Activated T-helper 2 cell treated with anti-CD3 and anti-CD28 coated beads, Interferon-gamma antibody, Interleukin-2, Interleukin-4, amounts not matched to agents 10 μg/mL and 5 μg/mL and 100 μg/mL, durations not matched to agents 14 hours and 24 hours and 36 hours (primary cell): Measurements from ENCODE around the gene ARFGAP2. TPM values are rescaled to one million over a fixed set of nuclear protein-coding genes. Genes with fewer than 3 reads are reported as not detected.
"Not testable (repeated sequence)": the region's sequence is repeated elsewhere in the genome, so short reads cannot be mapped to it uniquely, and the experiment has no call there.

Experiments
- DNase-seq: peaks from one replicate; pipeline ENCODE4 v3.0.0; 2021; ENCODE audit warnings: low spot score
- H3K27ac Mint-ChIP-seq: one replicate; pipeline ENCODE4 v1.8.0; 2021; ENCODE audit warnings: mixed read lengths
- H3K27me3 Mint-ChIP-seq: one replicate; pipeline ENCODE4 v1.8.0; 2021; ENCODE audit warnings: low read depth, mixed read lengths
- H3K36me3 Mint-ChIP-seq: one replicate; pipeline ENCODE4 v1.8.0; 2021; ENCODE audit warnings: low read depth, mixed read lengths
- H3K4me1 Mint-ChIP-seq: one replicate; pipeline ENCODE4 v1.8.0; 2021; ENCODE audit warnings: low read depth, mixed read lengths
- H3K4me3 Mint-ChIP-seq: one replicate; pipeline ENCODE4 v1.8.0; 2021; ENCODE audit warnings: low read depth, mild to moderate bottlenecking, moderate library complexity, mixed read lengths
- H3K9me3 Mint-ChIP-seq: one replicate; pipeline ENCODE4 v1.8.0; 2021; ENCODE audit warnings: mixed read lengths
- intact Hi-C: fragments of 100-400 bp; cut with micrococcal nuclease; formaldehyde crosslinking; loops from one replicate; pipeline ENCODE4 v1.15.1; 2023
- total RNA-seq: library from RNA; stranded (reverse); gene quantifications from 2 replicates; pipeline ENCODE4 v1.2.3, GENCODE V29; 2022

Gene ARFGAP2
- total RNA-seq, 1 donor from 2014 or later = 98.6 TPM

- H3K9me3 Mint-ChIP-seq = no peaks in the 10 kb centered on the region
- no peaks in the 10 kb centered on the region for H3K36me3 Mint-ChIP-seq
- no peaks in the 10 kb centered on the region for H3K27me3 Mint-ChIP-seq
- no peaks in the 10 kb centered on the region for H3K4me1 Mint-ChIP-seq
- no peak for DNase-seq
- intact Hi-C loops = no loop called here
- no peak overlapping the region for H3K27ac Mint-ChIP-seq
- H3K4me3 Mint-ChIP-seq = no peak overlapping the region
Measured at GRCh38 chr11:47127213-47127612, 49.5 kb downstream of the ARFGAP2 start.

- Mint-ChIP-seq H3K36me3 (no peaks in the 10 kb centered on the region), H3K9me3 (no peaks in the 10 kb centered on the region), H3K27ac (no peak overlapping the region), H3K4me1 (no peaks in the 10 kb centered on the region), H3K4me3 (no peak overlapping the region), H3K27me3 (no peaks in the 10 kb centered on the region)
- no peak for DNase-seq
- intact Hi-C loops = no loop called here
Measured at GRCh38 chr11:47125083-47125482, 51.6 kb downstream of the ARFGAP2 start.

- Mint-ChIP-seq H3K4me3 (no peak overlapping the region), H3K36me3 (no peaks in the 10 kb centered on the region), H3K27me3 (no peaks in the 10 kb centered on the region), H3K9me3 (no peaks in the 10 kb centered on the region), H3K27ac (no peak overlapping the region), H3K4me1 (no peaks in the 10 kb centered on the region)
- intact Hi-C loops = no loop called here
- no peak for DNase-seq
Measured at GRCh38 chr11:47124675-47125074, 52.0 kb downstream of the ARFGAP2 start.

- Mint-ChIP-seq H3K4me3 (no peak overlapping the region), H3K36me3 (no peaks in the 10 kb centered on the region), H3K27ac (no peak overlapping the region), H3K9me3 (no peaks in the 10 kb centered on the region), H3K4me1 (no peaks in the 10 kb centered on the region), H3K27me3 (no peaks in the 10 kb centered on the region)
- DNase-seq = no peak
- intact Hi-C loops = no loop called here
Measured at GRCh38 chr11:47123094-47123493, 53.6 kb downstream of the ARFGAP2 start.

- Mint-ChIP-seq H3K4me3 (no peak overlapping the region), H3K36me3 (no peaks in the 10 kb centered on the region), H3K27ac (no peak overlapping the region), H3K4me1 (no peaks in the 10 kb centered on the region), H3K27me3 (no peaks in the 10 kb centered on the region), H3K9me3 (no peaks in the 10 kb centered on the region)
- no peak for DNase-seq
- intact Hi-C loops = no loop called here
Measured at GRCh38 chr11:47121731-47122130, 54.9 kb downstream of the ARFGAP2 start.

- Mint-ChIP-seq H3K4me1 (no peaks in the 10 kb centered on the region), H3K36me3 (no peaks in the 10 kb centered on the region), H3K27ac (no peak overlapping the region), H3K9me3 (no peaks in the 10 kb centered on the region), H3K27me3 (peaks cover 3% of the 10 kb centered on the region), H3K4me3 (no peak overlapping the region)
- no peak for DNase-seq
- intact Hi-C loops = no loop called here
Measured at GRCh38 chr11:47121056-47121455, 55.6 kb downstream of the ARFGAP2 start.

- intact Hi-C loops, H3K27ac Mint-ChIP-seq, H3K9me3 Mint-ChIP-seq, H3K4me3 Mint-ChIP-seq, H3K36me3 Mint-ChIP-seq, H3K4me1 Mint-ChIP-seq, H3K27me3 Mint-ChIP-seq: not testable (repeated sequence)
- peak; percentile 25 for DNase-seq
Measured at GRCh38 chr11:47118958-47119688, 57.6 kb downstream of the ARFGAP2 start.

Other genes with a start within 250 kb of the ARFGAP2 start
- 17.8 and 19.0 TPM in 2 replicates for gene CSTPP1, start 240.1 kb downstream of the ARFGAP2 start, total RNA-seq
- gene PACSIN3, start 9.6 kb upstream of the ARFGAP2 start, total RNA-seq = 21.4 and 22.2 TPM in 2 replicates
- 158 and 161 TPM in 2 replicates for gene DDB2, start 38.1 kb upstream of the ARFGAP2 start, total RNA-seq
- 23.2 and 24.5 TPM in 2 replicates for gene ACP2, start 71.9 kb upstream of the ARFGAP2 start, total RNA-seq
- gene NR1H3, start 81.1 kb upstream of the ARFGAP2 start, total RNA-seq = 10.8 and 11.4 TPM in 2 replicates
- 83.2 and 89.4 TPM in 2 replicates for gene MADD, start 93.3 kb upstream of the ARFGAP2 start, total RNA-seq
- gene MYBPC3, start 175.8 kb upstream of the ARFGAP2 start, total RNA-seq = not detected in 2 replicates
- gene SPI1, start 201.7 kb upstream of the ARFGAP2 start, total RNA-seq = 0.11 TPM in 1 of 2 replicates, not detected in the other
- gene SLC39A13, start 231.7 kb upstream of the ARFGAP2 start, total RNA-seq = 12.5 and 15.2 TPM in 2 replicates
- 214 and 219 TPM in 2 replicates for gene PSMC3, start 249.6 kb upstream of the ARFGAP2 start, total RNA-seq